Measurements from ENCODE around the gene PAQR3.

Gene PAQR3

DNA sequence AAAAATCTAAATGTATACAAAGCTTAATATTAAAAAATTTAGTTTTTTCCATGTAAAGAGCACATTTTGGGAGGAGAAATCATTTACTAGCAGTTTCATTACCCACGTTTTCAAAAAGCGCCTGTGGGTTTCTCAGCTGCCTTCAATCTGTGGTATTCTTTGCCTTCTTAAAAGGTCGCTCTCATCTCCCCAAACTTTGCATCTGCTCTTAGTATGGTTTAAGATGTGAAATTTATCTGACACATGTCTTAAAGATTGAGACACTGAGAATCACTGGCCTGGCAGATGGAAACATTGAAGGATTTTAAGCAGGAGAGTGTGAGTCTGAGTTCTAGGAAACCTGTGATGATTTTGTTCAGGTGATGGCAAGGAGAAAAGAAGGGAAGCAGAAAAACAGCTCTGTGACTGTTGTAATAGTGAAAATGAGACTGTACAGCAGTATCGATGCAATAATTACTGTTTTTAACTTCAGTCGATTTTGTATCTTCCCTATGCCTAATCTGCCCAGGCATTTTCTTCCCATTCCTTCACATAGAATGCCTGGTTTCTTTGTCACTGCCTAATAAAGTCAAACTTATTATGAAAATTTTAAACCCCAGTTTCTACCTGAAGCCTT, 75.9 kb downstream of the PAQR3 start:
- DNase-seq (ENCODE audit: low read depth in 2 of 2, low spot score in 1 of 2): no peak

DNA sequence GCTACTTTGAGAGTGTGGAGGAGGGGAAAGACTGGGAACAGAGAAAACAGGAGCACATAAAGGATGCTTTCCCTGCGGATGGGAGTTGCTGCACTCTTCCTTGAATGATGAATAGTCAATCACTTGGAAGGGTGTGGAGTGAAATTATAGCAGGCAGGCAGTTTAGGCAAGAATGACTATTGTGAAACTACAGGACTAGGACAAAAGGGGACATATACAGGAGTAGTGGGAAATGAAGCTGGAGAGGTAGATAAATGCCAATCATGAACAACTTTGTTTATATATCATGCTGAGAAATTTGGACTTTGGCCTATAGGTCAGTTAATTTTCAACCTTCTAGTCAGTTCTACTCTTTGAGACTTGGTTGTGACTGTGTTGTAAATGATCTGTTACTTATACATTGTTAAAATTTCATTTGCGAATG, 76.9 kb downstream of the PAQR3 start:
- DNase-seq (ENCODE audit: low read depth in 2 of 2, low spot score in 1 of 2): no peak
